Stimulated activated CD4-positive, alpha-beta T cell treated with anti-CD3 and anti-CD28 coated beads, Interleukin-15, amount 100 ng/mL, for 1 hour (primary cell): ENCODE measurements around the gene ACTL7B.
"Not testable (repeated sequence)": the region's sequence is repeated elsewhere in the genome, so short reads cannot be mapped to it uniquely, and the experiment has no call there.

ENCODE experiments used
- DNase-seq, 2 donors: peaks; one replicate each; pipeline ENCODE4 v3.0.0-alpha.2; 2020; ENCODE audit warnings: low read depth in 1 of 2, low spot score in 1 of 2

ACTL7B gene, protein sequence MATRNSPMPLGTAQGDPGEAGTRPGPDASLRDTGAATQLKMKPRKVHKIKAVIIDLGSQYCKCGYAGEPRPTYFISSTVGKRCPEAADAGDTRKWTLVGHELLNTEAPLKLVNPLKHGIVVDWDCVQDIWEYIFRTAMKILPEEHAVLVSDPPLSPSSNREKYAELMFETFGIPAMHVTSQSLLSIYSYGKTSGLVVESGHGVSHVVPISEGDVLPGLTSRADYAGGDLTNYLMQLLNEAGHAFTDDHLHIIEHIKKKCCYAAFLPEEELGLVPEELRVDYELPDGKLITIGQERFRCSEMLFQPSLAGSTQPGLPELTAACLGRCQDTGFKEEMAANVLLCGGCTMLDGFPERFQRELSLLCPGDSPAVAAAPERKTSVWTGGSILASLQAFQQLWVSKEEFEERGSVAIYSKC

DNA sequence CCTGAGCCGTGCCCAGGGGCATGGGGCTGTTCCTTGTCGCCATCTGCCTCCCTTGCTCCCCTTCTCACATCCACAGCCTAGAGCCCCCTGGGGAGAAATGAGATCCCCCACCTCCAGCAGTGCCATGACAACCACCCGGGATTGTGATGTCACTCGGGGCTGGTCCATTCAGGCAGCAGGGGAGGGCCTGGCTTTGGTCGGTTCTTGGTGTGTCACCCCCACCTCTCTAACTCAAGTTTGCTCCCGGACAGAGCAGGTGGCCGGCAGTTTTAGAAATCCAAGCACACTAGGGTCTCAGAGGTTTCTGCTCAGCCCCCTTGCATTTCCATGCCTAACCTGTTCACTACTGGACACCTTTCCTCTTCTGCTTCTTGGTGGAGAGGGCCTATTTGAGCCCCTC is at the start of gene ACTL7B:
Gene ACTL7B, minus strand, starts transcription at position 99 of the 400 bp plus-strand sequence. Its CDS starts 56 bp downstream, at position 43.
- DNase-seq, result no peak

DNA sequence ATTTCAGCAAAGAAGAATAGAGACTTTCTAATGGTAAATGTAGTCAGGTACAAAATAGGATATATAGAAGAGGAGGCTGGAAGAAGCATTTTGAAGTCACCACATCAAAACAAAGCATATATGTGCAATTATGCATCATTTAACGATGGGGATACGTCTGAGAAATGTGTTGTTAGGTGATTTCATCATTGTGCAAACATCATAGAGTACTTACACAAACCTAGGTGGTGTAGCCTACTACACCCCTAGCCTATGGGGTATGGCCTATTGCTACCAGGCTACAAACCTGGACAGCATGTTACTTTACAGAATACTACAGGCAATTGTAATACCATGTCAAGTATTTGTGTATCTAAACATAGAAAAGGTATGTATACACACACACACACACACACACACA is 49.7 kb upstream of the ACTL7B start:
- DNase-seq, result no peak

DNA sequence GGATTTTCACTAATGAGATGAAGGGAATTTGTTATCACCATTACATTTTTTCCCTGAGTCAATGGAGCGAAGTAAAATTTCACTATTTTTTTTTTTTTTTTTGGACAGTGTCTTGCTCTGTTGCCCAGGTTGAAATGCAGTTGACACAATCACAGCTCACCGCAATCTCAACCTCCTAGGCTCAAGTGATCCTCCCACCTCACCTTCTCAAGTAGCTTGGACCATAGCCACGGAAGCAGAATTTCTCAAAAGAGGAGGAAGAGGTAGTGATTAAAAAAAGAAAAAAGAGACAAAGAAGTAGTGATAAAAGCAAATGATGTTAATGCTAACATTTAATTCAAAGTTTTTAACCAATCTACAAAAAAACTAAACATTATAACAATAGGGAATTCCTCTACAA is 48.4 kb upstream of the ACTL7B start:
- no peak for DNase-seq

DNA sequence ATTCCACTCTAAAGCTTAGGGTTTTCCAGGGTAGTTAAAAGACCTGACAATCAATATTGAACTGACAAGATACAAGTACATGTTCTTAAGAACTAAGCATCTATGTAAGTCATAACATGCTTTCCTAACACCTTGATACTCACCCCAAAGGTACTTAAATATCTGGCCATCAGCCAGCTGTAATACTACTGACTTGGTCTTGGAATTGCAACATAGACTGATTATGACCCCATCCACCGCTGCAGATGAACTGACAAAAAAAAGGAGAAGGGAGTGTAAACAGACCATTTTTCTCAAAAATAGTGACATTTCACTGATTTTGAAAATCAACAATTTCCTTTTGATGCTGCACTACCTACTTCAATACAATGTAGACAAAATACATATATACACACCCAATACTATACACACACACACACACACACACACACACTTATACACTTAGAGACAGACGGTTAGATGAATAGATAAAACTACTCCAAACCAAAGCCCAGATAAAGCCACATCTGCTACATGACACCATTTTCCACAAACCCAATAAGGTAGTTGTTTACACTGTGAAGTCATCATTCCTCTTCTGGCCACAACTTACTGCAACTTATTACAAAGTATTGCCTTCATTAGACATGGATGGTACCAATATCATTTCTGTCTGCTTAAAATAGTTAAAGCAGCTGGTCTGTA is 47.8 kb upstream of the ACTL7B start:
- no peak for DNase-seq

DNA sequence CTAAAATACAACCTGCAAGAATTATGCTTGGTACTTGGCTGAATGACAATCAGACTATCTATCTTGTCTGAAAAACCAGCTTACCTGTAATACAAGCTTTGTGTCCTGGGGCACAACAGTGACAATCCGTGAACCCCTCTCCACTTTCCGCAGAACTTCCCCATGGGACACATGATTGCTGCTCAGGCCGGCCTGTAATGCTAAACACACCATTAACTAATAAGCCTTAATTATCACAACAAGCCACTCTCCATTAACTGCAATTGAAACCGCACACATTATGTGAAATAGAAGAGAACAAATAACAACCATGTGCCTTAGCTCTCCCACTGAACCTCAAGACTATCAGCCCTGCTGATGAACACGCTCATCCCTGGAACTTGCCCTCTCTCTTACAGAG is 44.4 kb upstream of the ACTL7B start:
- no peak for DNase-seq

DNA sequence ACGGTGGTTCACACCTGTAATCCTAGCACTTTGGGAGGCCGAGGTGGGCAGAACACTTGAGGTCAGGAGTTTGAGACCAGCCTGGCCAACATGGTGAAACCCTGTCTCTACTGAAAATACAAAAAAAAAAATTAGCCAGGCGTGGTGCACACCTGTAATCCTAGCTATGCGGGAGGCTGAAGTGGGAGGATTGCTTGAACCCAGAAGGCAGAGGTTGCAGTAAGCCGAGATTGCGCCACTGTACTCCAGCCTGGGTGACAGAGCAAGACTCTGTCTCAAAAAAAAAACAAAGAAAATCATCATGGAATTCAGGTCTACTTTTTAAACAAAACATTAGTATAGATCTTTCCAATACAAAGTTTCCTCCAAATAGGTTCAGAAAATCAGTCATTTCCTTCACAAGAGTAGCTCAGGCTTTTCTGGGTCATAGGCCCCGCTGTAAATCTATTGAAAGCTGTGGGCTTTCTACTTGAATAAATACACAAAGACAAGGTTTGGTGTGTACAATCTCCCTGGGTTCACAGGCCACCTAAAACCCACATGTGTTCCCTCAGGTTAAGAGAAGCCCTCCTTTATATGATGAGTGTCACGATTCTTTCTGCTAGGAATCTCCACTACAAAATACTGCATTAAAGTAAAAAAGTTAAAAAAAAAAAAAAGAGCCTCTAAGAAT is 43.4 kb upstream of the ACTL7B start:
- not testable (repeated sequence) for DNase-seq

DNA sequence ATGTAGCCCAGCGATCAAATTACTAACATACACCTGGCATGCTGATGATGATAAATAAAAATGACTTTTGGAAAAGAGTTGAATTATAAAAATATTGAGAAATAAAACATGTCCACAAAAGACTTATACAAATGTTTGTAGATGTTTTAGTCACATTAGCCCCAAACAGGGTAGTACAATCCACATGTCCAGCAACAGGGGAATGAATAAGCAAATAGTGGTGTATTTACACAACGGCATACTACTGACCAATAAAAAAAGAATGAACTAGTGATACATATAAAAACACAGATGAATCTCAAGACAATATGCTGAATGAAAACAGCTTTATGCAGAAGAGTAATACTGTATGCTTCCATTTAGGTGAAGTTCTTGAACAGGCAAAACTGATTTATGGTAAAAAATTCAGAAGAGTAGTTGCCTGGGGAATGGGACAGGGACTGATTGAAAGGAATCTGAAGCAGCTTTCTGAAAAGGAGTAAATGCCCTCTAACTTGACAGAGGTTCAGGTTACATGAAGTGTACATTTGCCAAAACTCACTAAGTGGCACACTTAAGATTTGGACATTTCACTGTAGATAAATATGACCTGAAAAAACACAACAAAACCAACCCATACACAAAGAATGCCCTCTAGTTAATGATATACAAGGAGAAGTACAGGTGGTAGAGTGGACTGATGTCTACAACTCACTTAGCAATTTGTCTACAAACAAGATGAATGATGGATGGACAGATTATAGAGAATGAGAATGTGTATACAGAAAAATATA is 41.7 kb upstream of the ACTL7B start:
- no peak for DNase-seq

DNA sequence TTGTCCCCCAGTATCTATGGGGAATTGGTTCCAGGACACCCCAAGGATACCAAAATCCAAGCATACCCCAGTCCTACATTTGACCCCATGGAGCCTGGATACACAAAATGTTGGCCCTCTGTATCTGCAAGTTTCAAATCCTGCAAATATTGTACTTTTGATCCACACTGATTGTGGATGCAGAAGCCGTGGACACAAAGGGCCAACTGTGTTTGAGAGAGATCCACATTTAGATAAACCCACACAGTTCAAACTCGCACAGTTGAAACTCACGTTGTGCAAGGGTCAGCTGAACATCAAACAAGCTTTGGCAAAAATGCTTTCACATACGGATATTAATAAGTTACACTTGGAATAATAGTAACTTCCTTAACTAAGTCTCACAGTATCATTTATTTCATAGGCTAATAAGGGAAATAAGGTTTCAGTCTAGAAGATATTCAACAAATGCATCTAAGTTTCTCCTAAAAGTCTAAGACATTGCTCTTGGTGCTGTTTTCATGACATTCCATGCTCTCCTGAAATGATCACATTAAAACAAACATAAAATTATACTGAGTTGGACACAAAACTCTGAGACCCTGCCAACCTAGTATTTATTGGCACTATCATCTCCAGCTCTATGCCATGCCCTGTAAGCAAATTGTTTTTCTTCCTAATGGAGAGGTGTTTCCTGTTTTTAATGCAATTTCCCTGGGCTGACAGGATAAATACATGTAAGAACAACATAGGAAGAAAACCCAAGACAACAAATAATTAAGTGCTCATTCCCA is 38.6 kb upstream of the ACTL7B start:
- DNase-seq, result no peak

DNA sequence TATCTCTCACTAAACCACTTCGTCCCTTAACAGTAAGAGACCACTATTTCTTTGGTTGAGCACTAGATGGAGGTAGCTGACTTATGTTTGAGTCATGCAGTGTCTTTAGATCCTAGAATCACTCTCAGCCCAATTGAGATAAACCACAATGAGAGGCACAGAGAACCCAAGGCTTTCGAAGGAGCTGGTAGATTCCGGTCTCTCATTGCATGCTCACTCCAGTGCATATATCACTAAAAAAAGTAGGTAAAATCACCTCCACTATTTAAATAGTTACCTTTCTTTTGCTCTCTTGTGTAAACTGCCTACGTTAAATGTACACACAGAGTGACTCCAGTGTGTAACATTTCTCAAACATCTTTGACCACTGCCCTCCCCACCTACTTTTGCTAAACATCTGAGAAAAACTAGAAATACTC is 33.9 kb upstream of the ACTL7B start:
- DNase-seq, result no peak

DNA sequence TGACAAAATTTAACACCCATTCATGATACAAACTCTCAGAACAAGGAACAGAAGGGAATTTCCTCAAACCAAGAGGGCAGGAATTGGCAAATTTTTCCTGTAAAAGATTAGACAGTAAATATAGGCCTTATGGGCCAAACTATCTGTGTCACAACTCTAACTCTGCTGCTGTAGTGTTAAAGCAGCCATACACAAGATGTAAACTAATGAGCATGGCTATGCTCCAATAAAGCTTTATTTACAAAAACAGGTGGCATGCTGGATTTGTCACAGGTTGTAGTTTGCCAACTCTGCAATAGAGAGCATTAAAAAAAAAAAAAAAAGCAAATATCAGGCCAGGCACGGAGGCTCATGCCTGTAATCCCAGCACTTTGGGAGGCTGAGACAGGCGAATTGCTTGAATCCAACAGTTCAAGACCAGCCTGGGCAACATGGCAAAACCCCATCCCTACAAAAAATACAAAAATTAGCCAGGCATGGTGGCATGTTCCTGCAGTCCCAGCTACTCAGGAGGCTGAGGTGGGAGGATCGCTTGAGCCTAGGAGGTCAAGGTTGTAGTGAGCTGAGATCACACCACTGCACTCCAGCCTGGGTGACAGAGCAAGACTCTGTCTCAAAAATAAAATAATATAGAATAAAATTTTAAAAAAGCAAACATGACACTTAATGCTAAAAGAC is 30.9 kb upstream of the ACTL7B start:
- not testable (repeated sequence) for DNase-seq

DNA sequence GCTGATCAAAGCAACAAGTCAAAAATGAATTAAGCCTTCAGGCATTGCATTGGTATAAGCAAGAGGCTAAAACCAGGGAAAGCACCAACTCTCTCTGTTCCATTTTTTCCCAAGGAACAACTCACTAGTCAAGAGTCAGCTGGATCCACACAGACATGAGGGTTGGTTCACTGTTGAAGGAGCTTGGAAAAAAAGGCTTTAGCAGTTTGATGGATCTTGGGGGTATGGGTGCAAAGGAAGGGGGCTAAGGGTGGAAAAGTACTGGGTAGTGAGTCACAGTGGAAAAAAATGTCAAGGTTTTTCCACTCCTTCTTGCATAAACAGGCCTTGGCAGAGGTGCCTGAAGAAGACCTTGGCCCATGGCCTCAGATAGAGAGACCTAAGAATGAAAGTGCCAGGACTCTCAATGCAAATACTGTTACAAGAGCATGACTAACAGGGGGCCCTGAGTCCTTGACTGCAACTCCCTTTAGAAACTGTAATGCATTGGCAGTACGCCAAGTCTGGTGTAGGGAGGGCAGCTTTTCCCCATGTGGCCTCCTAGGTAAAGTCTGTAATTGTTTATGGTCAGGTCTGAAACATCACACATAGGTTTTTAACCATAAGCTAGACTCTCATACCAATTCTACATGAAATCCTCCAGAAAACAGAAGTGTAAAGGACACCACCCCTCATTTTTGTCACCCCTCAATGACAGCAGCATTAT is 30.0 kb upstream of the ACTL7B start:
- no peak for DNase-seq

DNA sequence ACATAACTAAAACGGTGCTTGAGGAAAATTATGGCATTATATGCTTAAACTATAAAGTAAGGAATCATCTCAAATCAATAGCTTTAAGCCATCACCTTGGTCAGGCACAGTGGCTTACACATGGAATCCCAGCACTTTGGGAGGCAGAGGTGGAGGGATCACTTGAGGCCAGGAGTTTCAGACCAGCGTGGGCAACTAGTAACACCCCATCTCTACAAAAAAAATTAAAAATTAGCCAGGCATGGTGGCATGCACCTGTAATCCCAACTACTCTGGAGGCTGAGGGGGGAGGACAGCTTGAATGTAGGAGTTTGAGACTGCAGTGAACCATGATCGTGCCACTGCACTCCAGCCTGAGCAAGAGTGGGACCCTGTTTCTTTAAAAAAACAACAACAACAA is 28.9 kb upstream of the ACTL7B start:
- DNase-seq, result no peak

DNA sequence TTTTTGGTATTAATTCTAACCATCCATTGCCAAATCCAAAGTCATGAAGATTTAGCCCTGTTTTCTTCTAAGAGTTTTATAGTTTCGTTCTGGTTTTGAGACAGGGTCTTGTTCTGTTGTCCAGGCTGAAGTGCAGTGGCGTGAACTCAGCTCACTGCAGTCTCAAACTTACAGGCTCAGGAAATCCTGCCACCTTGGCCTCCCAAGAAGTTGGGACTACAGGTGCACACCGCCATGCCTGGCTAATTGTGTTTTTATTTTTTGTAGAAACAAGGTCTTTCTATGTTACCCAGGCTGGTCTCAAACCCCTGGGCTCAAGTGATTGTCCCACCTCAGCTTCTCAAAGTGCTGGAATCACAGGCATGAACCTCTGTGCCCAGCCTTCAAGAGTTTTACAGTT is 27.3 kb upstream of the ACTL7B start:
- no peak for DNase-seq

DNA sequence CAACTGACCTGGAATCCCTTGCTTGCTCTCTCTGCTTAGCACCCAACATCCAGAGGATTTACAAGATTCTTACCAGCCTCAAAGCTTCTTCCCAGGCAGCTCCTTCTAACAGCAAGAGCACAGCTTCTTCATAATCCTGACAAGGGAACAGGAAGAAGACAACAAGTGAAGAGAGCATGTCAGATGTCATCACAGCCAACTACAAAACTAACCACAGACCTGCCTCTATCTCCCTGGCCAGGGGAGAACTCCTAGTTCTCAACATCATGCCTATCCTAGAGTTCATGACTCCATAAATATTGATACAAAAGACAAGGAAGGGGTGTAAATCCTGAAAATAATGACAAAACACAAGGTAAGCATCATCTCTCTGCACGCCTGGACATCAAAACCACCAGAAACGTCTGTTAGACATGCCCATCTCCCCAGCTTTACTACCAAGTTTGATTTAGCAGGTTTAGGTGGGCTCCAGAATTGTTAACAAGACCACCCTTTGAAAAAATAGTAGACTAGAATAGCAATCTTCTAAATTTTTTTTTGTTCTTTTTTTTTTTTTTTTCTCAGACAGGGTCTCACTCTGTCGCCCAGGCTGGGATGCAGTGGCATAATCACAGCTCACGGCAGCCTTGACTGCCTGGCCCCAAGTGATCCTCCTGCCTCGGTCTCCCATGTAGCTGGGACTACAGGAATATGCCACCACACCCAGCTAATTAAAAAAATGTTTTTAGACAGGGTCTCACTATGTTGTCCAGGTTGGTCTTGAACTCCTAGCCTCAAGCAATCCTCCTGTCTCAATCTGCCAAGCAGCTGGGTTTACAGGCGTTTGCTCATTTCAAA is 26.5 kb upstream of the ACTL7B start:
- DNase-seq, result no peak

DNA sequence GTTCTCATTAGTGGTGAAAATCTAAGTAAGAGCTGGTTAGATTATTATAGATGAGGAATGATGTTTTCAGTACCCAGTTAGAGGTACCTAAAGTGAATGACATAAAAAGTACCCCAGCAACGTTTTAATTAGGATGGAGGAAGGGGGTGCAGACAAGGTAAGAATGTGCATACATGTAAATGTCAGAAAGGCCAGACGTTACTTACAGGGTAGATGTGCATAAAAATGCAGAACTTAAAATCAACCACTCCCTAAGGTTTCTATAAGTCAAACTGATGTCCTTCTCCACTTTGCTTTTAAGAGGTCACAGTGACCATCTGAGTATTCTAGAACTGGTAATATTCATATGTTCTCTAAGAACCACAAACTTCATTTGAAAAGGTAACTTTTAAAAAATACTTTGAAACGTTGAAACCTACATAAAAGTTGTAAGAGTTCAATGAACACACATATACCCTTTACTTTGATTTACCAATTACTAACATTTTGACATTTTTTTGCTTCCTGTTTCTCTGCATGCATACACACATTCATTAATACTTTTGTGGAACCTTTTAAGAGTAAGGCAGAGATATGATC is 25.0 kb upstream of the ACTL7B start:
- no peak for DNase-seq

DNA sequence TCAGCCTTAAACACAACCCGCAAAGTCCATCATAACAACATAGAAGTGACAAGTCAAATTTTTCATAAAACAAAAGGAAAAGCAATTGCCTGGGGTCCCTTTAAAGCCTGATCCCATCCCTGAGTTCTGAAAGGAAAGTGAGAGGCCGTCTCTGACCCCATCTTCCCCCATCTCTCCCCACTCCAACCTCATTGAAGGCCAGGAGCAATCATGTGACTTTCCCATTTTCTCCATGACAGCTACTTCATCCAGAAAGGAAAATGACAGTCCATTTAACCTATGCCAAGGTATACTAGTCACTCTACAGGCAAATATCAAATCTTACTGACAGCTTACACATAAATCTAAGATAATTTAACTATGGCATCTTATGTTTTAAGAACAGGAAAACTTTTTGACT is 21.7 kb upstream of the ACTL7B start:
- DNase-seq, result no peak

DNA sequence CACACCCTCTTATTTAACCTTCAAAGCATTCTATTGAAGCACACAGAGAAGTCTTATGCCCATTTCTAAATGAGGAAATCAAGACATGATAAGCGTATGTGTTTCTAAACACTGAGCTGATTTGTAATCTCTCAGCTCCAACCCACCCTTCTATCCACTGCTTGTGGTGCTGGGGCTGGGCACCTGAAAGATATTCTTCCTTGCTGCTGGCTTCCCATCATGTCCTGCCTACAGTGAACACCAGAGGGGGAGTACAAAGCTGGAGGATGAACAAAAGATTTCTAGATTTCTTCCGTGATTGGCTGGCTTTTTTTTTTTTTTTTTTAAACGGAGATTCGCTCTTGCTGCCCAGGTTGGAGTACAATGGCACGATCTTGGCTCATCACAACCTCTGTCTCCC is 20.6 kb upstream of the ACTL7B start:
- DNase-seq, result no peak
